ENCODE results near the gene CREBZF. TPM values are rescaled to one million over a fixed set of nuclear protein-coding genes. Genes with fewer than 3 reads are reported as not detected.
"Not testable (repeated sequence)": the region's sequence is repeated elsewhere in the genome, so short reads cannot be mapped to it uniquely, and the experiment has no call there.

CREBZF gene
- total RNA-seq, 1 experiment from 2014 or later = 50.2 TPM

GRCh38 chr11:85619499-85619898 lies 45.4 kb downstream of the CREBZF start:
- H3K4ac ChIP-seq (ENCODE audit: low read depth, low read length) = no peak overlapping the region
- no peaks in the 10 kb centered on the region for H3K79me2 ChIP-seq (ENCODE audit: insufficient read depth, low read length)
- H3K9ac ChIP-seq (ENCODE audit: extremely low read depth, insufficient read length, low read length) = no peak overlapping the region
- Mint-ChIP-seq H3K4me3 (no peak overlapping the region), H3K27me3 (ENCODE audit: low read depth) (no peaks in the 10 kb centered on the region), H3K9me3 (no peaks in the 10 kb centered on the region), H3K27ac (no peak overlapping the region), H3K4me1 (peaks cover 0 to 6% of the 10 kb centered on the region in 2 experiments; a peak in 3 of 4 replicates), H3K36me3 (ENCODE audit: insufficient read depth in 1 of 3, low read depth in 3 of 3) (peaks cover 0 to 12% (median 4%) of the 10 kb centered on the region in 3 experiments; a peak in 3 of 7 replicates)
- H2AK5ac ChIP-seq (ENCODE audit: insufficient read length, low read length) = no peak overlapping the region
- H3K27ac ChIP-seq (ENCODE audit: insufficient read length, low read depth, low read length) = no peak overlapping the region
- no peaks in the 10 kb centered on the region for H3K79me1 ChIP-seq (ENCODE audit: insufficient read depth, low read depth, low read length, poor library complexity, severe bottlenecking)
- no peak overlapping the region for H4K8ac ChIP-seq (replicated peaks; ENCODE audit: insufficient read length, low read depth, low read length)
- H3K56ac ChIP-seq (ENCODE audit: insufficient read length, low read depth, low read length) = no peak overlapping the region
- H3K9me3 ChIP-seq (ENCODE audit: control insufficient read depth, low read depth, low read length) = no peaks in the 10 kb centered on the region
- no peaks in the 10 kb centered on the region for H4K20me1 ChIP-seq (ENCODE audit: control insufficient read depth, insufficient read depth, insufficient read length)
- H2BK5ac ChIP-seq (ENCODE audit: insufficient read length, low read length) = no peak overlapping the region
- H4K91ac ChIP-seq (ENCODE audit: insufficient read length, low read depth, low read length) = no peak overlapping the region
- no peaks in the 10 kb centered on the region for H3K27me3 ChIP-seq (ENCODE audit: insufficient read depth, low read length)
- no peak overlapping the region for H4K5ac ChIP-seq (ENCODE audit: insufficient read length, low read depth, low read length)
- no peak overlapping the region for H3T11ph ChIP-seq (ENCODE audit: low read length)
- no peak overlapping the region for H3K23ac ChIP-seq (ENCODE audit: insufficient read length, low read depth, low read length)
- H2AFZ ChIP-seq (ENCODE audit: low read length) = no peak overlapping the region
- H3K14ac ChIP-seq (ENCODE audit: insufficient read depth, low read length) = no peak overlapping the region
- H3K4me2 ChIP-seq (ENCODE audit: insufficient read depth, insufficient read length, low read length) = no peak overlapping the region
- H2BK12ac ChIP-seq (ENCODE audit: insufficient read length, low read depth, low read length) = no peak overlapping the region
- WGBS (ENCODE audit: extremely low coverage, insufficient read length, low lambda C conversion rate) = no CpG with 5 or more reads among the region's 6 CpGs
- H3K18ac ChIP-seq (ENCODE audit: insufficient read length, low read depth, low read length) = no peak overlapping the region
- H3K23me2 ChIP-seq (ENCODE audit: insufficient read length, low read depth, low read length, poor library complexity, severe bottlenecking) = no peaks in the 10 kb centered on the region
- TF ChIP-seq, protein P1, sequence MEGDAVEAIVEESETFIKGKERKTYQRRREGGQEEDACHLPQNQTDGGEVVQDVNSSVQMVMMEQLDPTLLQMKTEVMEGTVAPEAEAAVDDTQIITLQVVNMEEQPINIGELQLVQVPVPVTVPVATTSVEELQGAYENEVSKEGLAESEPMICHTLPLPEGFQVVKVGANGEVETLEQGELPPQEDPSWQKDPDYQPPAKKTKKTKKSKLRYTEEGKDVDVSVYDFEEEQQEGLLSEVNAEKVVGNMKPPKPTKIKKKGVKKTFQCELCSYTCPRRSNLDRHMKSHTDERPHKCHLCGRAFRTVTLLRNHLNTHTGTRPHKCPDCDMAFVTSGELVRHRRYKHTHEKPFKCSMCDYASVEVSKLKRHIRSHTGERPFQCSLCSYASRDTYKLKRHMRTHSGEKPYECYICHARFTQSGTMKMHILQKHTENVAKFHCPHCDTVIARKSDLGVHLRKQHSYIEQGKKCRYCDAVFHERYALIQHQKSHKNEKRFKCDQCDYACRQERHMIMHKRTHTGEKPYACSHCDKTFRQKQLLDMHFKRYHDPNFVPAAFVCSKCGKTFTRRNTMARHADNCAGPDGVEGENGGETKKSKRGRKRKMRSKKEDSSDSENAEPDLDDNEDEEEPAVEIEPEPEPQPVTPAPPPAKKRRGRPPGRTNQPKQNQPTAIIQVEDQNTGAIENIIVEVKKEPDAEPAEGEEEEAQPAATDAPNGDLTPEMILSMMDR (conservative IDR thresholded peaks at IDR 0.05) = no peak
- no peaks in the 10 kb centered on the region for H3K4me1 ChIP-seq (ENCODE audit: insufficient read depth, low read length)
- H2BK20ac ChIP-seq (ENCODE audit: low read depth, low read length, poor library complexity, severe bottlenecking) = no peak overlapping the region
- no peak for DNase-seq
- no peak overlapping the region for H2BK120ac ChIP-seq (ENCODE audit: low read depth, low read length, poor library complexity, severe bottlenecking)
- H2BK15ac ChIP-seq (ENCODE audit: low read depth, low read length) = no peak overlapping the region

DNA sequence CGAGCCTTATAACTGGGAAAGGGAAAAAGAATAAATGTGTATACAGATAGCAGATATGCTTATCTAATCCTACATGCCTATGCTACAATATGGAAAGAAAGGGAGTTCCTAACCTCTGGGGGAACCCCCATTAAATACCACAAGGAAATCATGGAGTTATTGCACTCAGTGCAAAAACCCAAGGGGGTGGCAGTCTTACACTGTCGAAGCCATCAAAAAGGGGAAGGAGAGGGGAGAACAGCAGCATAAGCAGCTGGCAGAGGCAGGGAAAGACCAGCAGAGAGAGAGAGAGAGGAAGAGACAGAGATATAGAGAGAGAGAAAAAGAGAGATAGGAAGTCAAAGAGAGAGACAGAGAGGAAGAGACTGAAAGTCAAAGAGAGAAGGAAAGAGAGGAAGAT lies 53.3 kb downstream of the CREBZF start:
- H2BK12ac ChIP-seq (ENCODE audit: insufficient read length, low read depth, low read length); H3K27me3 ChIP-seq (ENCODE audit: insufficient read depth, low read length); H3K79me1 ChIP-seq (ENCODE audit: insufficient read depth, low read depth, low read length, poor library complexity, severe bottlenecking); H3K9ac ChIP-seq (ENCODE audit: extremely low read depth, insufficient read length, low read length); H3K27ac Mint-ChIP-seq; H3K4me3 Mint-ChIP-seq; H2AFZ ChIP-seq (ENCODE audit: low read length); H4K5ac ChIP-seq (ENCODE audit: insufficient read length, low read depth, low read length); H3K23ac ChIP-seq (ENCODE audit: insufficient read length, low read depth, low read length); H4K91ac ChIP-seq (ENCODE audit: insufficient read length, low read depth, low read length); H4K8ac ChIP-seq (replicated peaks; ENCODE audit: insufficient read length, low read depth, low read length); H3K27me3 Mint-ChIP-seq (ENCODE audit: low read depth); H3T11ph ChIP-seq (ENCODE audit: low read length); H3K23me2 ChIP-seq (ENCODE audit: insufficient read length, low read depth, low read length, poor library complexity, severe bottlenecking); H3K4ac ChIP-seq (ENCODE audit: low read depth, low read length); H2BK15ac ChIP-seq (ENCODE audit: low read depth, low read length); H3K18ac ChIP-seq (ENCODE audit: insufficient read length, low read depth, low read length); H2BK120ac ChIP-seq (ENCODE audit: low read depth, low read length, poor library complexity, severe bottlenecking); H3K4me1 ChIP-seq (ENCODE audit: insufficient read depth, low read length); H3K27ac ChIP-seq (ENCODE audit: insufficient read length, low read depth, low read length); H4K20me1 ChIP-seq (ENCODE audit: control insufficient read depth, insufficient read depth, insufficient read length); H2BK5ac ChIP-seq (ENCODE audit: insufficient read length, low read length); H3K79me2 ChIP-seq (ENCODE audit: insufficient read depth, low read length); DNase-seq; H2BK20ac ChIP-seq (ENCODE audit: low read depth, low read length, poor library complexity, severe bottlenecking); H3K9me3 ChIP-seq (ENCODE audit: control insufficient read depth, low read depth, low read length); H3K4me2 ChIP-seq (ENCODE audit: insufficient read depth, insufficient read length, low read length); H3K56ac ChIP-seq (ENCODE audit: insufficient read length, low read depth, low read length); H3K14ac ChIP-seq (ENCODE audit: insufficient read depth, low read length); H2AK5ac ChIP-seq (ENCODE audit: insufficient read length, low read length): not testable (repeated sequence)
- WGBS (ENCODE audit: extremely low coverage, insufficient read length, low lambda C conversion rate) = no CpG with 5 or more reads among the region's 2 CpGs
- Mint-ChIP-seq H3K9me3 (peaks cover 10 to 12% of the 10 kb centered on the region in 2 experiments), H3K4me1 (peaks cover 25 to 33% of the 10 kb centered on the region in 2 experiments), H3K36me3 (ENCODE audit: insufficient read depth in 1 of 3, low read depth in 3 of 3) (peaks cover 34 to 42% (median 38%) of the 10 kb centered on the region in 3 experiments)

All from H9 (cell line).